ENCODE measurements around the gene TAAR2. TPM values are rescaled to one million over a fixed set of nuclear protein-coding genes. Genes with fewer than 3 reads are reported as not detected.

Gene TAAR2
- total RNA-seq, 1 donor from 2014 or later, result not detected

DNA sequence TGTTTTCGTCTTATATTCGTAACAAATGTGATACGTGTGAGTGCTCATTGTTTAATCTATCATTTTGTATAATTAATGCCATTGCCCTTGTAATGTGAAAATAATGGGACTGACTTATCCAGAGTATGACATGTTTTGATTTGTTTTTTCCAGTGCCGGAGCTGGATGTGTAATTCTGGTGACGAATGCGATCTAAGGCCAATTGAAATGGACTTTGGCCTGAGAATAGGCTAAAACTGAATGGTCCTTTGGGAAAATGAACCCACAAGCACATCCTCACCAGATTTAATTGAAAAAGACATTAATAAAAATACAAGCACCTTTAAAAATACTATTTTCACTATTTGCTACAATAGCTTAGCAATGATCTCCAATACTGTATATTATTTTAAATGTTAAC lies 27.9 kb downstream of the TAAR2 start:
- Mint-ChIP-seq H3K36me3 (ENCODE audit: low read depth, unreplicated experiment) (no peaks in the 10 kb centered on the region), H3K4me3 (ENCODE audit: unreplicated experiment) (no peak overlapping the region), H3K27me3 (ENCODE audit: low read depth, unreplicated experiment) (peaks cover 4% of the 10 kb centered on the region), H3K9me3 (ENCODE audit: unreplicated experiment) (no peaks in the 10 kb centered on the region), H3K4me1 (ENCODE audit: low read depth, unreplicated experiment) (no peaks in the 10 kb centered on the region), H3K27ac (ENCODE audit: unreplicated experiment) (no peak overlapping the region)
- DNase-seq (ENCODE audit: low read depth) (no peak), FAIRE-seq (no peak)
- no peaks in the 10 kb centered on the region for H3K36me3 ChIP-seq (ENCODE audit: insufficient read depth, low read length)
- no peaks in the 10 kb centered on the region for H3K4me1 ChIP-seq (ENCODE audit: insufficient read depth, low read length)
- no peaks in the 10 kb centered on the region for H3K79me2 ChIP-seq (ENCODE audit: insufficient read depth, low read length)
- no peak for TF ChIP-seq EZH2 (IDR thresholded peaks at IDR 0.05; ENCODE audit: insufficient read depth, low read length)
- TF ChIP-seq, protein P1, sequence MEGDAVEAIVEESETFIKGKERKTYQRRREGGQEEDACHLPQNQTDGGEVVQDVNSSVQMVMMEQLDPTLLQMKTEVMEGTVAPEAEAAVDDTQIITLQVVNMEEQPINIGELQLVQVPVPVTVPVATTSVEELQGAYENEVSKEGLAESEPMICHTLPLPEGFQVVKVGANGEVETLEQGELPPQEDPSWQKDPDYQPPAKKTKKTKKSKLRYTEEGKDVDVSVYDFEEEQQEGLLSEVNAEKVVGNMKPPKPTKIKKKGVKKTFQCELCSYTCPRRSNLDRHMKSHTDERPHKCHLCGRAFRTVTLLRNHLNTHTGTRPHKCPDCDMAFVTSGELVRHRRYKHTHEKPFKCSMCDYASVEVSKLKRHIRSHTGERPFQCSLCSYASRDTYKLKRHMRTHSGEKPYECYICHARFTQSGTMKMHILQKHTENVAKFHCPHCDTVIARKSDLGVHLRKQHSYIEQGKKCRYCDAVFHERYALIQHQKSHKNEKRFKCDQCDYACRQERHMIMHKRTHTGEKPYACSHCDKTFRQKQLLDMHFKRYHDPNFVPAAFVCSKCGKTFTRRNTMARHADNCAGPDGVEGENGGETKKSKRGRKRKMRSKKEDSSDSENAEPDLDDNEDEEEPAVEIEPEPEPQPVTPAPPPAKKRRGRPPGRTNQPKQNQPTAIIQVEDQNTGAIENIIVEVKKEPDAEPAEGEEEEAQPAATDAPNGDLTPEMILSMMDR (IDR thresholded peaks at IDR 0.05; ENCODE audit: insufficient read depth, low read depth, low read length), result no peak
- H3K4me2 ChIP-seq (ENCODE audit: low read length), result no peak overlapping the region
- H3K9ac ChIP-seq (ENCODE audit: low read length), result no peak overlapping the region
- H4K20me1 ChIP-seq (ENCODE audit: insufficient read depth, low read length), result no peaks in the 10 kb centered on the region
- H2AFZ ChIP-seq (ENCODE audit: low read depth, low read length), result no peak overlapping the region
- H3K27me3 ChIP-seq (ENCODE audit: insufficient read depth, low read length), result no peaks in the 10 kb centered on the region
- H3K4me3 ChIP-seq (ENCODE audit: insufficient read depth, low read depth, low read length), result no peak overlapping the region
- no peaks in the 10 kb centered on the region for H3K9me3 ChIP-seq (ENCODE audit: insufficient read depth, low read depth, low read length)
- H3K27ac ChIP-seq (ENCODE audit: low read depth, low read length), result no peak overlapping the region

DNA sequence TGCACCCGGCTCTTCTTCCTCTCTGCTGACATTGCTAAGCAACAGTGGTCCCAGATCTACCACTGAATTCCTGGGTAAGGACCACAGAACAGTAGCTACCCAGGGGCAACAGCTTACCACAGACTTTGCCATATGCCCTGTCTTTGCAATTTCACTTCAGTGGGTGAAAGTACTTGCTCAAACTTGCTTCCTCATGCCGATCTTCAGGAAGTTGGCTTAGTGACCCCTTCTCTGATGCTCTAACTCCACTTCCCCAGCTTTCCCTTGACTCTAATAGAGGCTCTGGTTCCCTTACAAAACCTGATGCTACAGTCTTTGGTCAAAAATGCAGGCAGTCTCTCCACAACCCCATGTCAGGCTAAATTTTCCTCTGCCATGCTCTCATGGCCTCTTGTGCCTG lies 31.2 kb downstream of the TAAR2 start:
- no peak overlapping the region for H3K4me3 ChIP-seq (ENCODE audit: insufficient read depth, low read depth, low read length)
- TF ChIP-seq, protein P1 (IDR thresholded peaks at IDR 0.05; ENCODE audit: insufficient read depth, low read depth, low read length), result no peak
- no peak for TF ChIP-seq EZH2 (IDR thresholded peaks at IDR 0.05; ENCODE audit: insufficient read depth, low read length)

DNA sequence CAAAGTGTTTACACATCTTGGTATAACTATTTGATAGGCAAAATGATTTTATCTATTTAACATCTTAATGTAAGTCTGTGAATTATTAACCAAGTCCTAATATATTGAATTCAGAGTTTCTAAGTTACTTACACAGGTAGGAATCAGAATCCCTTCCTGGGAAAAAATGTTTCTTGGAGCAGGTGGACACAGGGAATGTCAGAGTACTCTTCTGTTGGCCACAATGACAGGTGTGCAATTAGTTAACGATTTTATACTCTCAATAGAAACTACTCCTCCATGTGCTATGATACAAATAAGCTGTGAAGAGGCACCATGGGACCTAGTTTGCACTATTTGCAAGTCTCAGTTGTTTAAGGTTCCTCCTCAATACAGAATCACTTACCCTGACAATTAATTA lies 33.7 kb downstream of the TAAR2 start:
- FAIRE-seq (no peak), DNase-seq (ENCODE audit: low read depth) (no peak)
- no peak overlapping the region for H2AFZ ChIP-seq (ENCODE audit: low read depth, low read length)
- no peak overlapping the region for H3K4me2 ChIP-seq (ENCODE audit: low read length)
- H3K4me3 ChIP-seq (ENCODE audit: insufficient read depth, low read depth, low read length), result no peak overlapping the region
- no peaks in the 10 kb centered on the region for H3K9me3 Mint-ChIP-seq (ENCODE audit: unreplicated experiment)
- no peaks in the 10 kb centered on the region for H4K20me1 ChIP-seq (ENCODE audit: insufficient read depth, low read length)
- no peaks in the 10 kb centered on the region for H3K36me3 Mint-ChIP-seq (ENCODE audit: low read depth, unreplicated experiment)
- no peak overlapping the region for H3K27ac ChIP-seq (ENCODE audit: low read depth, low read length)
- H3K27me3 Mint-ChIP-seq (ENCODE audit: low read depth, unreplicated experiment), result peaks cover 2% of the 10 kb centered on the region
- H3K4me1 Mint-ChIP-seq (ENCODE audit: low read depth, unreplicated experiment), result no peaks in the 10 kb centered on the region
- no peaks in the 10 kb centered on the region for H3K27me3 ChIP-seq (ENCODE audit: insufficient read depth, low read length)
- no peak overlapping the region for H3K4me3 Mint-ChIP-seq (ENCODE audit: unreplicated experiment)
- no peaks in the 10 kb centered on the region for H3K79me2 ChIP-seq (ENCODE audit: insufficient read depth, low read length)
- no peak overlapping the region for H3K27ac Mint-ChIP-seq (ENCODE audit: unreplicated experiment)
- no peak overlapping the region for H3K9ac ChIP-seq (ENCODE audit: low read length)
- TF ChIP-seq, protein P1 (IDR thresholded peaks at IDR 0.05; ENCODE audit: insufficient read depth, low read depth, low read length), result no peak
- TF ChIP-seq EZH2 (IDR thresholded peaks at IDR 0.05; ENCODE audit: insufficient read depth, low read length), result no peak
- H3K36me3 ChIP-seq (ENCODE audit: insufficient read depth, low read length), result no peaks in the 10 kb centered on the region
- no peaks in the 10 kb centered on the region for H3K4me1 ChIP-seq (ENCODE audit: insufficient read depth, low read length)
- H3K9me3 ChIP-seq (ENCODE audit: insufficient read depth, low read depth, low read length), result no peaks in the 10 kb centered on the region

More for the DNA sequence above, 31.2 kb downstream of the TAAR2 start:
- Histone ChIP-seq H3K79me2 (ENCODE audit: insufficient read depth, low read length) (no peaks in the 10 kb centered on the region), H3K4me1 (ENCODE audit: insufficient read depth, low read length) (no peaks in the 10 kb centered on the region), H3K36me3 (ENCODE audit: insufficient read depth, low read length) (no peaks in the 10 kb centered on the region), H3K9ac (ENCODE audit: low read length) (no peak overlapping the region), H3K27me3 (ENCODE audit: insufficient read depth, low read length) (no peaks in the 10 kb centered on the region), H3K9me3 (ENCODE audit: insufficient read depth, low read depth, low read length) (no peaks in the 10 kb centered on the region), H3K4me2 (ENCODE audit: low read length) (no peak overlapping the region), H2AFZ (ENCODE audit: low read depth, low read length) (no peak overlapping the region), H4K20me1 (ENCODE audit: insufficient read depth, low read length) (no peaks in the 10 kb centered on the region), H3K27ac (ENCODE audit: low read depth, low read length) (no peak overlapping the region)
- H3K36me3 Mint-ChIP-seq (ENCODE audit: low read depth, unreplicated experiment), result no peaks in the 10 kb centered on the region
- H3K27ac Mint-ChIP-seq (ENCODE audit: unreplicated experiment), result no peak overlapping the region
- no peaks in the 10 kb centered on the region for H3K9me3 Mint-ChIP-seq (ENCODE audit: unreplicated experiment)
- DNase-seq (ENCODE audit: low read depth) (no peak), FAIRE-seq (no peak)
- no peak overlapping the region for H3K4me3 Mint-ChIP-seq (ENCODE audit: unreplicated experiment)
- H3K4me1 Mint-ChIP-seq (ENCODE audit: low read depth, unreplicated experiment), result no peaks in the 10 kb centered on the region
- peaks cover 2% of the 10 kb centered on the region for H3K27me3 Mint-ChIP-seq (ENCODE audit: low read depth, unreplicated experiment)
